Tibial nerve (tissue), 4 donors: ENCODE results near the gene IGLL5. TPM values are rescaled to one million over a fixed set of nuclear protein-coding genes. Genes with fewer than 3 reads are reported as not detected.

Source experiments
- DNase-seq, 2 donors: peaks; one replicate each; pipeline ENCODE4 v3.0.0-alpha.2; 2019; ENCODE audit warnings: low spot score in 2 of 2
- H3K27ac ChIP-seq, 4 donors: fragments of 200-600 bp; sonication (generic) in 3 of 4; one replicate each; pipeline ENCODE4 v1.5.1; 2017 to 2019; ENCODE audit warnings: mild to moderate bottlenecking in 1 of 4
- H3K27me3 ChIP-seq, 2 donors: fragments of 200-600 bp; sonication (generic) in 1 of 2; one replicate each; pipeline versions ENCODE4 v1.5.1 to v1.6.0; 2017 to 2019
- H3K36me3 ChIP-seq, 3 donors: fragments of 200-600 bp; sonication (generic); one replicate each; pipeline ENCODE4 v1.5.1; 2018 to 2019
- H3K4me1 ChIP-seq, 4 donors: fragments of 200-600 bp; sonication (generic) in 3 of 4; one replicate each; pipeline ENCODE4 v1.5.1; 2017 to 2019
- H3K4me3 ChIP-seq, 4 donors: fragments of 200-600 bp; sonication (generic) in 3 of 4; one replicate each; pipeline ENCODE4 v1.5.1; 2017 to 2019; ENCODE audit warnings: mild to moderate bottlenecking in 1 of 4, moderate library complexity in 1 of 4
- H3K9me3 ChIP-seq, 4 donors: fragments of 200-600 bp; sonication (generic) in 3 of 4; one replicate each; pipeline ENCODE4 v1.5.1; 2017 to 2019
- CTCF ChIP-seq, 5 experiments: fragments of 200-600 bp in 3 of 5; fragments of 450-650 bp in 2 of 5; sonication (generic) in 3 of 5; IDR thresholded peaks; one replicate each; pipeline ENCODE4 v1.5.1; 2016 to 2019; ENCODE audit warnings: antibody characterized with exemption in 5 of 5, mild to moderate bottlenecking in 3 of 5, moderate library complexity in 2 of 5
- EP300 ChIP-seq, 2 donors: sonication (generic); formaldehyde crosslinking; IDR thresholded peaks; one replicate each; pipeline ENCODE4 v1.6.1; 2017; ENCODE audit warnings: antibody characterized with exemption in 2 of 2, mild to moderate bottlenecking in 1 of 2
- POLR2A ChIP-seq, 2 donors: fragments of 450-650 bp; IDR thresholded peaks; one replicate each; pipeline ENCODE4 v1.6.1; 2017; ENCODE audit warnings: antibody characterized with exemption in 2 of 2, mild to moderate bottlenecking in 2 of 2, moderate library complexity in 2 of 2
- WGBS, 2 donors: methylation state at CpG; one replicate each; pipeline ENCODE4 v1.1.5; 2018; 5-methylcytosine and 5-hydroxymethylcytosine counted together
- total RNA-seq, 4 donors: library from RNA; depleted of rRNA; stranded (reverse); fragments of >200 nt; gene quantifications; one replicate each; pipeline ENCODE4 v1.1.0, GENCODE V29; 2016

IGLL5 gene
- total RNA-seq, 4 donors from 2014 or later, result 0.66 to 2.7 (median 2.1) TPM; not detected in 1

- WGBS, 2 donors, result 63 to 73% methylated on average over 2 of the region's 2 CpGs
- no peak overlapping the region for H3K4me3 ChIP-seq
- no peaks in the 10 kb centered on the region for H3K27me3 ChIP-seq
- TF ChIP-seq EP300 (IDR thresholded peaks at IDR 0.05) (no peak), CTCF (IDR thresholded peaks at IDR 0.05) (no peak), POLR2A (IDR thresholded peaks at IDR 0.05) (no peak)
- no peaks in the 10 kb centered on the region for H3K36me3 ChIP-seq
- no peak for DNase-seq
- H3K9me3 ChIP-seq, result no peaks in the 10 kb centered on the region
- H3K27ac ChIP-seq, result peak overlapping the region in 1 of 4 donors; percentile 11
- H3K4me1 ChIP-seq, result peaks cover 0 to 23% (median 8%) of the 10 kb centered on the region in 4 donors
These were observed 24.6 kb upstream of the IGLL5 start for GRCh38 chr22:22863001-22863400.

- peak overlapping the region in 3 of 4 donors; percentile 24 to 82 (median 27) for H3K27ac ChIP-seq
These were observed 22.1 kb upstream of the IGLL5 start for GRCh38 chr22:22865311-22866072.

GRCh38 chr22:22866381-22867111 lies 21.1 kb upstream of the IGLL5 start:
- H3K9me3 ChIP-seq, result no peaks in the 10 kb centered on the region
- H3K36me3 ChIP-seq, result no peaks in the 10 kb centered on the region
- TF ChIP-seq POLR2A (IDR thresholded peaks at IDR 0.05) (no peak), EP300 (IDR thresholded peaks at IDR 0.05) (no peak), CTCF (IDR thresholded peaks at IDR 0.05) (no peak)
- peak in 1 of 2 donors; percentile 44 for DNase-seq
- H3K4me3 ChIP-seq, result no peak overlapping the region
- WGBS, 2 donors, result 47 to 52% methylated on average over 8 of the region's 8 CpGs
- peak overlapping the region in 3 of 4 donors; percentile 37 to 82 (median 76) for H3K27ac ChIP-seq
- H3K27me3 ChIP-seq, result no peaks in the 10 kb centered on the region
- peaks cover 0 to 23% (median 8%) of the 10 kb centered on the region in 4 donors for H3K4me1 ChIP-seq

More at GRCh38 chr22:22865311-22866072, 22.1 kb upstream of the IGLL5 start:
- TF ChIP-seq EP300 (IDR thresholded peaks at IDR 0.05), result peak in 1 of 2 donors; percentile 45
- TF ChIP-seq CTCF (IDR thresholded peaks at IDR 0.05), result no peak
- Histone ChIP-seq H3K27me3 (no peaks in the 10 kb centered on the region), H3K4me3 (no peak overlapping the region), H3K9me3 (no peaks in the 10 kb centered on the region), H3K4me1 (peaks cover 0 to 23% (median 8%) of the 10 kb centered on the region in 4 donors), H3K36me3 (no peaks in the 10 kb centered on the region)
- peak in 1 of 2 donors; percentile 45 for DNase-seq
- 36 to 45% methylated on average over 5 of the region's 5 CpGs for WGBS, 2 donors

- Histone ChIP-seq H3K4me3 (no peak overlapping the region), H3K4me1 (peaks cover 0 to 23% (median 8%) of the 10 kb centered on the region in 4 donors), H3K36me3 (no peaks in the 10 kb centered on the region), H3K9me3 (no peaks in the 10 kb centered on the region), H3K27me3 (no peaks in the 10 kb centered on the region), H3K27ac (no peak overlapping the region)
- WGBS, 2 donors, result 80 to 91% methylated on average over 6 of the region's 6 CpGs
- no peak for DNase-seq
- no peak for TF ChIP-seq POLR2A (IDR thresholded peaks at IDR 0.05)
These were observed 19.5 kb upstream of the IGLL5 start for GRCh38 chr22:22867996-22868715.

GRCh38 chr22:22870577-22871404 lies 16.8 kb upstream of the IGLL5 start:
- Histone ChIP-seq H3K27ac (no peak overlapping the region), H3K27me3 (no peaks in the 10 kb centered on the region), H3K36me3 (no peaks in the 10 kb centered on the region), H3K4me1 (peaks cover 0 to 13% (median 5%) of the 10 kb centered on the region in 4 donors), H3K4me3 (no peak overlapping the region), H3K9me3 (peaks cover 0 to 12% (median 3%) of the 10 kb centered on the region in 4 donors)
- no peak for DNase-seq
- 63 to 65% methylated on average over 8 of the region's 8 CpGs for WGBS, 2 donors
- TF ChIP-seq CTCF (IDR thresholded peaks at IDR 0.05) (no peak), EP300 (IDR thresholded peaks at IDR 0.05) (no peak), POLR2A (IDR thresholded peaks at IDR 0.05) (no peak)
